Small intestine (tissue), 7 donors: ENCODE data around the gene TECTA. TPM values are rescaled to one million over a fixed set of nuclear protein-coding genes. Genes with fewer than 3 reads are reported as not detected.
A peak's percentile ranks its signal among the peaks of the same experiment; 100 is the strongest.
"Not testable (repeated sequence)": the region's sequence is repeated elsewhere in the genome, so short reads cannot be mapped to it uniquely, and the experiment has no call there.

Experiments
- DNase-seq, 2 donors: peaks; one replicate each; pipeline versions ENCODE4 v3.0.0 to v3.0.0-alpha.2; 2013
- FAIRE-seq: peaks from 2 replicates; lab custom pipeline; 2012; peaks lifted over from hg19 to GRCh38; lab: Jason Lieb, UNC
- H3K27ac ChIP-seq, 3 donors: one replicate each; pipeline ENCODE4 v1.5.1; 2013; ENCODE audit warnings: low read length in 2 of 3, mild to moderate bottlenecking in 2 of 3, control low read depth in 1 of 3, inconsistent platforms in 1 of 3, low read depth in 1 of 3, moderate library complexity in 1 of 3
- H3K27me3 ChIP-seq, 3 donors: one replicate each; pipeline ENCODE4 v1.6.1; 2013; ENCODE audit warnings: low read length in 3 of 3, inconsistent platforms in 1 of 3; ENCODE audit not compliant: control insufficient read depth in 3 of 3, insufficient read depth in 3 of 3
- H3K36me3 ChIP-seq, 3 donors: one replicate each; pipeline ENCODE4 v1.6.1; 2013; ENCODE audit warnings: low read length in 3 of 3, inconsistent platforms in 1 of 3, low read depth in 1 of 3, mild to moderate bottlenecking in 1 of 3, moderate library complexity in 1 of 3; ENCODE audit not compliant: control insufficient read depth in 3 of 3, insufficient read depth in 2 of 3
- H3K4me1 ChIP-seq, 3 donors: one replicate each; pipeline ENCODE4 v1.6.1; 2013; ENCODE audit warnings: low read length in 2 of 3, inconsistent platforms in 1 of 3, low read depth in 1 of 3, mild to moderate bottlenecking in 1 of 3, moderate library complexity in 1 of 3; ENCODE audit not compliant: control insufficient read depth in 3 of 3, insufficient read depth in 2 of 3
- H3K4me3 ChIP-seq, 3 donors: one replicate each; pipeline ENCODE4 v1.5.1; 2013; ENCODE audit warnings: low read length in 3 of 3, control low read depth in 1 of 3, inconsistent platforms in 1 of 3, low read depth in 1 of 3, mild to moderate bottlenecking in 1 of 3, moderate library complexity in 1 of 3
- H3K9me3 ChIP-seq, 2 donors: one replicate each; pipeline ENCODE4 v1.6.1; 2013; ENCODE audit warnings: low read depth in 1 of 2, low read length in 1 of 2; ENCODE audit not compliant: control insufficient read depth in 2 of 2, insufficient read depth in 1 of 2
- WGBS, 3 donors: extraction: QIAGEN DNeasy Blood & Tissue Kit; methylation state at CpG; one replicate each; pipeline ENCODE4 v1.1.7; 2013; 5-methylcytosine and 5-hydroxymethylcytosine counted together
- polyA plus RNA-seq, 4 donors: library from polyadenylated mRNA; stranded (reverse) in 3 of 4; unstranded in 1 of 4; fragments of 200-250 nt in 3 of 4; fragments of 120-200 nt in 1 of 4; gene quantifications; one replicate each; pipeline versions ENCODE4 v1.2.1 to v1.2.3, GENCODE V29; 2013
- donor health status: healthy with polysubstance abuse.
- donor health status: control.
- donor health status: control.
- donor health status: Bipolar disorder and iron deficiency.
- donor health status: healthy.

TECTA gene
- polyA plus RNA-seq, 4 donors: 0.21 to 2.9 TPM; not detected in 2

GRCh38 chr11:121154486-121155314 lies 53.7 kb downstream of the TECTA start:
- 76 to 82% (median 79%) methylated on average over 13 of the region's 13 CpGs for WGBS, 3 donors
- Histone ChIP-seq H3K36me3 (no peaks in the 10 kb centered on the region), H3K4me3 (no peak overlapping the region), H3K27me3 (peaks cover 0 to 3% (median 0%) of the 10 kb centered on the region in 3 donors), H3K4me1 (no peaks in the 10 kb centered on the region), H3K9me3 (no peaks in the 10 kb centered on the region), H3K27ac (no peak overlapping the region)
- no peak for DNase-seq
- no peak for FAIRE-seq

GRCh38 chr11:121157756-121158155 lies 56.7 kb downstream of the TECTA start:
- DNase-seq (no peak), FAIRE-seq (no peak)
- 83 to 90% (median 88%) methylated on average over 36 of the region's 36 CpGs for WGBS, 3 donors
- Histone ChIP-seq H3K36me3 (no peaks in the 10 kb centered on the region), H3K4me1 (no peaks in the 10 kb centered on the region), H3K27me3 (peaks cover 0 to 3% (median 0%) of the 10 kb centered on the region in 3 donors), H3K4me3 (no peak overlapping the region), H3K9me3 (no peaks in the 10 kb centered on the region), H3K27ac (no peak overlapping the region)

GRCh38 chr11:121159741-121160140 lies 58.7 kb downstream of the TECTA start:
- WGBS, 3 donors: 73 to 79% (median 75%) methylated on average over 3 of the region's 3 CpGs
- H3K27ac ChIP-seq: no peak overlapping the region
- H3K4me1 ChIP-seq: no peaks in the 10 kb centered on the region
- H3K27me3 ChIP-seq: peaks cover 0 to 3% (median 0%) of the 10 kb centered on the region in 3 donors
- H3K4me3 ChIP-seq: no peak overlapping the region
- H3K9me3 ChIP-seq: no peaks in the 10 kb centered on the region
- H3K36me3 ChIP-seq: no peaks in the 10 kb centered on the region
- no peak for FAIRE-seq
- no peak for DNase-seq

GRCh38 chr11:121161349-121161917 lies 60.4 kb downstream of the TECTA start:
- no peaks in the 10 kb centered on the region for H3K36me3 ChIP-seq
- H3K4me1 ChIP-seq: no peaks in the 10 kb centered on the region
- no peak for FAIRE-seq
- WGBS, 3 donors: 38 to 72% (median 42%) methylated on average over 5 of the region's 5 CpGs
- H3K9me3 ChIP-seq: no peaks in the 10 kb centered on the region
- no peak for DNase-seq
- H3K4me3 ChIP-seq: no peak overlapping the region
- H3K27ac ChIP-seq: no peak overlapping the region
- H3K27me3 ChIP-seq: peaks cover 0 to 3% (median 0%) of the 10 kb centered on the region in 3 donors

GRCh38 chr11:121163658-121164308 lies 62.7 kb downstream of the TECTA start:
- Histone ChIP-seq H3K4me3 (no peak overlapping the region), H3K27me3 (no peaks in the 10 kb centered on the region), H3K27ac (no peak overlapping the region), H3K36me3 (no peaks in the 10 kb centered on the region), H3K9me3 (no peaks in the 10 kb centered on the region), H3K4me1 (no peaks in the 10 kb centered on the region)
- no peak for DNase-seq
- WGBS, 3 donors: 52 to 65% (median 64%) methylated on average over 6 of the region's 6 CpGs
- no peak for FAIRE-seq

- H3K27ac ChIP-seq, H3K4me1 ChIP-seq, H3K36me3 ChIP-seq, H3K4me3 ChIP-seq, DNase-seq, FAIRE-seq, H3K27me3 ChIP-seq: not testable (repeated sequence)
- peaks cover 0 to 20% of the 10 kb centered on the region in 2 donors for H3K9me3 ChIP-seq
- WGBS, 3 donors: 70 to 89% (median 74%) methylated on average over 6 to 10 of the region's 10 CpGs
These were observed 76.6 kb downstream of the TECTA start for GRCh38 chr11:121177629-121178028.

GRCh38 chr11:121179306-121179705 lies 78.3 kb downstream of the TECTA start:
- Histone ChIP-seq H3K9me3 (peaks cover 0 to 22% of the 10 kb centered on the region in 2 donors), H3K36me3 (no peaks in the 10 kb centered on the region), H3K27me3 (no peaks in the 10 kb centered on the region), H3K4me3 (no peak overlapping the region), H3K4me1 (no peaks in the 10 kb centered on the region), H3K27ac (no peak overlapping the region)
- DNase-seq (no peak), FAIRE-seq (peak; percentile 74)
- WGBS, 3 donors: 81 to 90% (median 90%) methylated on average over 1 of the region's 1 CpG

GRCh38 chr11:121180183-121180582 lies 79.1 kb downstream of the TECTA start:
- Histone ChIP-seq H3K9me3 (peaks cover 0 to 22% of the 10 kb centered on the region in 2 donors), H3K36me3 (no peaks in the 10 kb centered on the region), H3K4me1 (no peaks in the 10 kb centered on the region), H3K4me3 (no peak overlapping the region), H3K27me3 (no peaks in the 10 kb centered on the region), H3K27ac (no peak overlapping the region)
- FAIRE-seq (no peak), DNase-seq (no peak)
- 67 to 71% (median 68%) methylated on average over 1 of the region's 1 CpG for WGBS, 3 donors
